ENCODE data around the gene CCDC32. TPM values are rescaled to one million over a fixed set of nuclear protein-coding genes. Genes with fewer than 3 reads are reported as not detected.
A peak's percentile ranks its signal among the peaks of the same experiment; 100 is the strongest.

Gene CCDC32
- total and polyA plus RNA-seq, 12 donors: 28.4 to 42.8 (median 37.7) TPM

GRCh38 chr15:40506964-40507571 lies 57.8 kb downstream of the CCDC32 start:
- TF ChIP-seq CTCF (IDR thresholded peaks at IDR 0.05) (peak; percentile 54 to 72 (median 64)), POLR2A (IDR thresholded peaks at IDR 0.05) (no peak)
- 2 to 3% (median 2%) methylated on average over 12 to 30 of the region's 30 CpGs for WGBS, 4 donors
- intact Hi-C loops (cut with DNase I): no loop called here
- H3K4me3 ChIP-seq: peak overlapping the region in 2 of 4 donors; percentile 22 to 37
- peaks cover 16 to 18% of the 10 kb centered on the region in 2 donors for H3K4me1 ChIP-seq (replicated peaks in 1 of 2)
- H3K27me3 ChIP-seq: no peaks in the 10 kb centered on the region
- H3K9me3 ChIP-seq (replicated peaks in 1 of 3): no peaks in the 10 kb centered on the region
- peak; percentile 77 to 88 (median 84) for DNase-seq
- H3K27ac ChIP-seq: peak overlapping the region in 1 of 5 donors; percentile 10
- no peaks in the 10 kb centered on the region for H3K36me3 ChIP-seq (replicated peaks in 1 of 2)

Small RNA genes within 50 kb of the gene (small RNA-seq; reads per million reads assigned to genes)
- 0 reads per million in 2 donors for gene RF00017
- 0 reads per million in 2 donors for gene RNU6-516P

Other genes with a start within 250 kb of the CCDC32 start
- 10 to 100 TPM; 10.6 to 25.5 (median 19.3) TPM for gene INAFM2, start 241.3 kb downstream of the CCDC32 start, total RNA-seq
- 10 to 100 TPM; 12.0 to 24.5 (median 20.9) TPM for gene INAFM2, start 241.3 kb downstream of the CCDC32 start, polyA plus RNA-seq
- gene CCDC9B, start 224.1 kb downstream of the CCDC32 start, total RNA-seq: 10 to 100 TPM in 7 of 9 donors, 1 to 10 TPM in 1, under 1 TPM in 1; 0.72 to 41.0 (median 11.0) TPM
- 10 to 100 TPM in 1 of 3 donors, 1 to 10 TPM in 2; 5.3 to 30.4 (median 6.5) TPM for gene CCDC9B, start 224.1 kb downstream of the CCDC32 start, polyA plus RNA-seq
- under 1 TPM in 1 of 9 donors, not detected in 8; 0.79 TPM for gene PHGR1, start 214.0 kb downstream of the CCDC32 start, total RNA-seq
- gene PHGR1, start 214.0 kb downstream of the CCDC32 start, polyA plus RNA-seq: 1 to 10 TPM in 2 of 3 donors, not detected in 1; 1.3 to 4.5 TPM
- gene DISP2, start 206.8 kb downstream of the CCDC32 start, total RNA-seq: 1 to 10 TPM in 4 of 9 donors, under 1 TPM in 4, not detected in 1; 0.36 to 3.6 (median 0.94) TPM
- gene DISP2, start 206.8 kb downstream of the CCDC32 start, polyA plus RNA-seq: 10 to 100 TPM in 2 of 3 donors, 1 to 10 TPM in 1; 1.8 to 19.4 (median 10.3) TPM
- gene KNSTRN, start 182.3 kb downstream of the CCDC32 start, total RNA-seq: 10 to 100 TPM in 5 of 9 donors, 1 to 10 TPM in 4; 4.0 to 39.8 (median 10.7) TPM
- gene KNSTRN, start 182.3 kb downstream of the CCDC32 start, polyA plus RNA-seq: 10 to 100 TPM in 1 of 3 donors, 1 to 10 TPM in 2; 7.0 to 21.9 (median 9.2) TPM
- 100 to 1,000 TPM in 8 of 9 donors, 10 to 100 TPM in 1; 64.5 to 252 (median 156) TPM for gene IVD, start 159.2 kb downstream of the CCDC32 start, total RNA-seq
- gene IVD, start 159.2 kb downstream of the CCDC32 start, polyA plus RNA-seq: 10 to 100 TPM; 61.0 to 92.4 (median 62.6) TPM
- gene BAHD1, start 124.1 kb downstream of the CCDC32 start, total RNA-seq: 10 to 100 TPM; 26.3 to 58.8 (median 34.5) TPM
- gene BAHD1, start 124.1 kb downstream of the CCDC32 start, polyA plus RNA-seq: 10 to 100 TPM; 13.2 to 30.8 (median 23.6) TPM
- gene CHST14, start 94.1 kb downstream of the CCDC32 start, total RNA-seq: 10 to 100 TPM in 5 of 9 donors, 1 to 10 TPM in 4; 7.4 to 20.6 (median 14.0) TPM
- gene CHST14, start 94.1 kb downstream of the CCDC32 start, polyA plus RNA-seq: 10 to 100 TPM in 1 of 3 donors, 1 to 10 TPM in 2; 5.0 to 11.0 (median 6.7) TPM
- gene RPUSD2, start 4.3 kb upstream of the CCDC32 start, total RNA-seq: 10 to 100 TPM; 10.0 to 20.7 (median 11.9) TPM
- gene RPUSD2, start 4.3 kb upstream of the CCDC32 start, polyA plus RNA-seq: 10 to 100 TPM in 2 of 3 donors, 1 to 10 TPM in 1; 5.7 to 18.5 (median 11.0) TPM
- 1 to 10 TPM in 8 of 9 donors, under 1 TPM in 1; 0.69 to 7.9 (median 1.7) TPM for gene KNL1, start 29.2 kb upstream of the CCDC32 start, total RNA-seq
- under 1 TPM; 0.13 to 0.77 (median 0.16) TPM for gene KNL1, start 29.2 kb upstream of the CCDC32 start, polyA plus RNA-seq
- gene RAD51, start 130.1 kb upstream of the CCDC32 start, total RNA-seq: 1 to 10 TPM in 4 of 9 donors, under 1 TPM in 3, not detected in 2; 0.47 to 5.2 (median 1.1) TPM
- under 1 TPM in 2 of 3 donors, not detected in 1; 0.74 to 0.82 TPM for gene RAD51, start 130.1 kb upstream of the CCDC32 start, polyA plus RNA-seq
- gene RMDN3, start 190.2 kb upstream of the CCDC32 start, total RNA-seq: 10 to 100 TPM; 20.6 to 50.1 (median 33.9) TPM
- gene RMDN3, start 190.2 kb upstream of the CCDC32 start, polyA plus RNA-seq: 10 to 100 TPM; 19.2 to 45.4 (median 22.4) TPM
- 10 to 100 TPM in 8 of 9 donors, 1 to 10 TPM in 1; 7.8 to 77.3 (median 19.9) TPM for gene GCHFR, start 199.0 kb upstream of the CCDC32 start, total RNA-seq
- 10 to 100 TPM in 2 of 3 donors, 1 to 10 TPM in 1; 6.1 to 27.0 (median 23.6) TPM for gene GCHFR, start 199.0 kb upstream of the CCDC32 start, polyA plus RNA-seq
- 1 to 10 TPM in 1 of 9 donors, under 1 TPM in 4, not detected in 4; 0.11 to 1.1 (median 0.46) TPM for gene C15orf62, start 204.9 kb upstream of the CCDC32 start, total RNA-seq
- gene C15orf62, start 204.9 kb upstream of the CCDC32 start, polyA plus RNA-seq: under 1 TPM; 0.07 to 0.97 (median 0.27) TPM
- 10 to 100 TPM; 11.0 to 35.1 (median 27.3) TPM for gene ZFYVE19, start 242.0 kb upstream of the CCDC32 start, total RNA-seq
- gene ZFYVE19, start 242.0 kb upstream of the CCDC32 start, polyA plus RNA-seq: 10 to 100 TPM; 12.0 to 25.3 (median 24.1) TPM
- gene DNAJC17, start 242.4 kb upstream of the CCDC32 start, total RNA-seq: 10 to 100 TPM; 27.4 to 88.6 (median 42.2) TPM
- 100 to 1,000 TPM in 2 of 3 donors, 10 to 100 TPM in 1; 33.0 to 174 (median 170) TPM for gene DNAJC17, start 242.4 kb upstream of the CCDC32 start, polyA plus RNA-seq